Measurements from ENCODE around the gene RNF5. TPM values are rescaled to one million over a fixed set of nuclear protein-coding genes. Genes with fewer than 3 reads are reported as not detected.
"Not testable (repeated sequence)": the region's sequence is repeated elsewhere in the genome, so short reads cannot be mapped to it uniquely, and the experiment has no call there.

The RNF5 gene
- total RNA-seq, 1 experiment from 2014 or later: 111 TPM

DNA sequence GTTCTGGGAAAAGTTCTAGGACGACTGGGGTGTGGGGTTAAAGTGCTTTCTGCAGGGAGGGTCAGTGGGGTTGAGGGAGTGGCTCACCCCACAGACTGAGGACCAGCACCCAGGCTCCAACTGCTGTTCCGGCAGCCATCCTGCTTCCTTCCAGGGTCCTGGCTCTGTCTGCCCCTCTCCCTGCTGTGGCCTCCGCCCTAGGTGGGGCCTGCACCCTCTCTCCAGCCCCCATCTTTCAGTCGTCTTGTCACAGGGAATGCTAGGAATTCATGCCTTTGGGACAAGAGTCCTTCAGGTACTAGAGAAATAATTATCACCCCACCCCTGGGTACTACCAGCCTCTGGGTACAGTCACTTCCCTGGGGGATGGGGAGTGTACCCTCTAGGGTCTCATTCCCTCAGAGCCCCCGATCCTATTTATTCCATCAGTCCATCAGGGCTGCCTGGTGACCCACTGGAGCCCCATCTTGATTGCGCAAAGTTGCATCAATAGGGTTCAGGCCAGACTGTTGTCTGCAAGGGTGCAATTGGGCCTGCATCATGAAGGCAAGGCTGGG lies 6.0 kb downstream of the RNF5 start, which contains the start of gene AGER:
TSS of gene AGER (minus strand) at position 170 of the 557 bp plus-strand sequence. CDS start at position 139, 31 bp downstream.
- in situ Hi-C loops (cut with HindIII; ENCODE audit: low pct_unique_long_range_greater_than_20kb, low sequenced_read_pairs): no loop called here
- DNase-seq (ENCODE audit: low read depth): no peak

DNA sequence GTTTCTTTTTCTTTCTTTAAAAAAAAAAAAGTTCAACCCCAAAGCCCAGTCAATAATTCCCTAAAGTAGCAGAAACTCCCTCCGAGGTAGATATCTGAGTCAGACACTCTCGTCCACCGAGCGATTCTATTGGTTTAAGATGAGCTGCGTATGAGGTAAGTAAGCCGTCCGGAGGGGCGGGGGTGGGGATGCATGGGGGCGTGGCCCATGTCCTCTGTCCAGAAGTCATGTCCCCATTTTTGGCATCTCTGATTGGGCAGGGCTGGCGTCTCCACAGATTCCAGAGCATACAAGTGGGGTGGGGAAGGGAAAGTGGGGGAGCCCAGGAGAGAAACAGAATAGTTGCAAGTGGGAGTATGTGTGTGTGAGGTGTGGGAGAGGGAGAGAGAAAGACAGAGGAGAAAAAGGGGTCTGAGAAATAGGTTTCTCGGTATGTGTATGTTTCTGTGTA lies 7.5 kb downstream of the RNF5 start:
- DNase-seq (ENCODE audit: low read depth): peak; percentile 82
- in situ Hi-C loops (cut with HindIII; ENCODE audit: low pct_unique_long_range_greater_than_20kb, low sequenced_read_pairs): not testable (repeated sequence)

DNA sequence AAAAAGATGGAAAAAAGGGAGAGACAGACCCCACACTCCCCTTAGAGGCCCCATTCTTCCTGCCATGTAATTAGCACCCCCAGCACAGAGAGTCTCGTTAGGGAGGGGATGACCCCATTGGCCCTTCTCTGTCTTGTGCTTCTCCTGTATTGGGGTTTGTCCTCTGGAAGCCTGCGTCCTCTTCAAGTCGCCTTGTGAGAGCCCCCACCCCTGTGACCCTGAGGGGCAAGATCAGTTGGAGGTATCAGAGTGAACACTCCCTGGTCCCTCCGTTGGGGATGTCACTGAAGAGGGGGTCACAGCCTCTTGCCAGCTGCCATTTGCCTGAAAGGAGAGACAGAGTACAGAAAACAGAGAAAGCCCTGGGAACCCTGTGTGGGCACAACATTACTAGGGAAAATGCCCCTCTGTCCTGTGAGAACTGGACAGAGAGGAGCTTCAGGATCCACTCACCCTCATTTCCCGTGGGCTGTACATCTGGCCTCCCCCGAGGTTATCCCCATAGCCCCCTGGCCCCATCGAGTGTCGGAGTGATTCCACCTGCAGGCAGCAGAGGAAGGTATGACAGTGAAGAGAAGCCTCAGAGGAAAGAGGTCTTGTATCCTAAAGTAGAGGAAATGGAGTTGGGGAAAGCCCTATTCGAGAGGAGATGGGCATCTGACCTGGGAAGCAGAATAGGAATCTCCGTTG lies 8.1 kb downstream of the RNF5 start:
- in situ Hi-C loops (cut with HindIII; ENCODE audit: low pct_unique_long_range_greater_than_20kb, low sequenced_read_pairs): not testable (repeated sequence)

DNA sequence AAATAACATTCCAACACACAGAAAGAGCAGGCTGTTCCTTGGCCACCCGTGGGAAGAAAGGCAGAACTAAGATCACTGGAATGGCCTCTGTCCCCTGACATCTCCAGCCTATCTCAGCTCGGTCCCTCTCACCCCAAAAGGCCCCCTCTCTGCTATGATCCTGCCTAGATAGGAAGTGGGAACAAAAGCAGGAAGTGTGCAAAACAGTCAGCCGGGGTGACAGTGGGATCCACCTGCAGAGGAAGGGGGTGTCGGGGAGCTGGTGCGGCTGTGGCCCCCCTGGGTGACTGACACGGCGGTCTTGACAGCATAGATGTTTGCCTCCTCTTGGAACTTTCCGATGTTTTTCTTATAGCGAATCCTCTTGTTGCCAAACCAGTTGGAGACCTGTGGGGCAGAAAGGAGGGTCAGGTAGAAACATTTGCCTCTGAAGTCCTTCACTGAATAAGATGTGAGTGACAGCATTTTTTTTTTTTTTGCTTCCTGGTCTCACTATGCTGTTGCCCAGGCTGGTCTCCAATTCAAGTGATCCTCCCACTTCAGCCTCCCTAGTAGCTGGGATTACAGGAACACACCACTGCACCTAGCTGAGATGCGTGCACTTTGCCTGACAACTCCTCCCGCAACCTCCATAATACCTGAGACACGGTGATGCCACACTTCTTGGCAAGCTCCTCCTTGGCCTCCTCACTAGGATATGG lies 9.0 kb downstream of the RNF5 start:
- in situ Hi-C loops (cut with HindIII; ENCODE audit: low pct_unique_long_range_greater_than_20kb, low sequenced_read_pairs): no loop called here
- DNase-seq (ENCODE audit: low read depth): no peak

More for the DNA sequence above, 8.1 kb downstream of the RNF5 start:
- not testable (repeated sequence) for DNase-seq (ENCODE audit: low read depth)

DNA sequence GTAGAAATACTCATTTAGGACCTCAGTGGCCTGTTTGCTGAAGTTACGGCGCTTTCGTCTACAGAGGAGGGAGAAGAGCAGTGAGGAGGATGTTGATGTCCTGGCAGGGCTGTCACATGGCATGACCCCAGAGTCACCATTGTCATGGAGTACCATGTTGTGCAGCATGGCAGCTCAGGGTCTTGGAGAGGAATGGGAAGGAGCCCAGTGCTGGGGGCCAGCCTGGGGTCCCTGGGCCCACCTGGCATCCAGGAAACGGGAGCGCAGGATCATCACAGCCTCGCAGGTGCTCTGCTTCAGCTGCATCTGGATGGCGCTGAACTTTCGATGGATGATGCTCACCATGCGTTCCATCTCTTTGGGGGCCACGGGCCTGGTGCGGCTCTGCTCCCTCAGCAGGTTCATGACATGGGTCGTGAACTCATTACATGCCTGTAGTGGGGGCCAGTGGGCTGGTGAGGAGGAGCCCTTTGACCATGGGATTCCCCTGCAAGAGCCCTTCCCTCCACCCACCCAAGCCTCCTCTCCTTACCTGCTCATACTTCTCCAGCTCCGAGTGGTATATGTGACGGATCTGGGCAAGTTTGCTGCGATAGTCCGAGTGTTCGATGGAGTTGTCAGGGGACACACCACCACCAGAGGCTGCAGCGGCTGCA lies 9.6 kb downstream of the RNF5 start:
- in situ Hi-C loops (cut with HindIII; ENCODE audit: low pct_unique_long_range_greater_than_20kb, low sequenced_read_pairs); DNase-seq (ENCODE audit: low read depth): not testable (repeated sequence)

DNA sequence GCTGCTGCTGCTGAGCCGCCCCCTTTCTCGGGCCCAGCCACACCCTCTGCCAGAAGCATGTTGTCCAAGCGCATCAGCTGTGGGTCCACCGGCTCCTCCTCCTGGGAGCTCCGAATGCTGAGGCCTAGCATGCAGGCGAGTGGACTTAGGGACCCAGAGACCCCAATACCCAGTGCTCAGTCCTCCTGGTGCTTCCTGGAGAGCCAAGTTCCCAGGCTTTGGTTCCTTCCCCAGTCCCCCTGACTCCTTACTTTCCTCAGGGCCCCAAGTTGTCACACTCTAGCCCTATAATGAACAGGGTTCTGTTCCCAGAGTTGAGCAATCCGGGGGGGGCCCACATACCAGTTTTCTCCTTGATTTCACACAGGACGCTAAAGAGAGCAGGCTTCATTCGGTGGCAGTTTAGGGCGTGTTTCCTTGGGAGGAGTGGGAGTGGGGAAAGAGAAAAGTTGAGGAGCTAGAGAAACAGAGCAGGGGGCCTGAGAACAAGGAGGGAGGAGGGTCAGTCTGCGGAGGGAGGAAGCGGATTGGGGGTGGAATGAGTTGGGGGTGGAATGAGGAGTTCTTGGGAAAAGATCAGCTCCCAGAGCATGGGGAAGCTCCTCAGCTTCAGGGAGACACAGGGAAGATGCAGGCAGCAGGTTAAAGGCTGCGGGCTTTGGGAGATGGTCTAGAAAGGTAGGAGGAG lies 10.3 kb downstream of the RNF5 start:
- DNase-seq (ENCODE audit: low read depth): no peak
- in situ Hi-C loops (cut with HindIII; ENCODE audit: low pct_unique_long_range_greater_than_20kb, low sequenced_read_pairs): no loop called here

DNA sequence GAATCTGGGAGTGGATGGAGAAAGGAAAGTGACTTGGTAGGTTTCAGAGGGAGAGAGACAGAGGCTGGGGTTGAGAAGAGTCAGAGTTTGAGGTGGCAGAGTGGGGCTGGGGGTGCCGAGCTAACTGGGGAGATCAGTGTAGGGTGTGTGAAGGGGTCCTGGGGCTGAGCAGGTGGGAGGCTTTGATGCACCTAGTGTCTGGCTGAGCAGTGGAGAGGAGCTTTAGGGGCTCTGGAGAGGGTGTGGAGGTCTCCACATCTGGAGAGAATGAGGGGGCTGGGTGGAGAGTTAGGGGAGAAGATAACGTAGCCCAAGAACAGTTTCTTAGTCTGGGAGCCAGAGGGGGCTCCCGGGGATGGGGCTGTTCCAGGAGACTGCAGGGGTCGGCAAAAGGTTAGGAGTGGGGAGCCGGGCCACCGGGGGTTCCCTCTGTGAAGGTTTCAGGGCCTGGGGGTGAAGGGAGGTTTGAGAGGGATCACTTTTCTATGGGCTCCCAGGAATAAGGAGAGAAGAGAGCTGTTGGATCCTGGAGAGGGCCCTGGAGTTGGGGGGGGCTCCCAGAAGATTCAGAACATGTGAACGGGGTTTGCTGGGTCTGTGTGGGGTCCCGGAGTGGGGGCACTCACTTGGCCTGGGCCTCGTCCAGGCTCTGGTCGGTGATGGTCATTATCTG lies 11.0 kb downstream of the RNF5 start:
- in situ Hi-C loops (cut with HindIII; ENCODE audit: low pct_unique_long_range_greater_than_20kb, low sequenced_read_pairs): no loop called here

DNA sequence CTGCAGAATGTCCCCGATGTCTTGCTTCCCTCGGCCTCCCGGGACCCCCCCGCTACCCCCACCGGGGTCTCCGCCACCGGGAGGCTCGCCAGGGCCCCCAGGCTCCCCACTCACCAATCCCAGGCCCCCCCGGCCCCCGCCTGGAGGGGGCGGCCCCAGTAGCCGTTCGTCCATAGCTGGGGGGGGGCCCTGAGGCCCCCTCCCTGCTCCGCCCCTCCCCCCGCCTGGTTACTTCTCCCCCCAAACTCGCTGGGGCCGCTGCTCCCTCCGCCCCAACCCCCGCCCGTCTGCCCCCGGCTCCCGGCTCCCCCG lies 11.5 kb downstream of the RNF5 start:
- in situ Hi-C loops (cut with HindIII; ENCODE audit: low pct_unique_long_range_greater_than_20kb, low sequenced_read_pairs): no loop called here
- no peak for DNase-seq (ENCODE audit: low read depth)

More for the DNA sequence above, 11.0 kb downstream of the RNF5 start:
- no peak for DNase-seq (ENCODE audit: low read depth)

DNA sequence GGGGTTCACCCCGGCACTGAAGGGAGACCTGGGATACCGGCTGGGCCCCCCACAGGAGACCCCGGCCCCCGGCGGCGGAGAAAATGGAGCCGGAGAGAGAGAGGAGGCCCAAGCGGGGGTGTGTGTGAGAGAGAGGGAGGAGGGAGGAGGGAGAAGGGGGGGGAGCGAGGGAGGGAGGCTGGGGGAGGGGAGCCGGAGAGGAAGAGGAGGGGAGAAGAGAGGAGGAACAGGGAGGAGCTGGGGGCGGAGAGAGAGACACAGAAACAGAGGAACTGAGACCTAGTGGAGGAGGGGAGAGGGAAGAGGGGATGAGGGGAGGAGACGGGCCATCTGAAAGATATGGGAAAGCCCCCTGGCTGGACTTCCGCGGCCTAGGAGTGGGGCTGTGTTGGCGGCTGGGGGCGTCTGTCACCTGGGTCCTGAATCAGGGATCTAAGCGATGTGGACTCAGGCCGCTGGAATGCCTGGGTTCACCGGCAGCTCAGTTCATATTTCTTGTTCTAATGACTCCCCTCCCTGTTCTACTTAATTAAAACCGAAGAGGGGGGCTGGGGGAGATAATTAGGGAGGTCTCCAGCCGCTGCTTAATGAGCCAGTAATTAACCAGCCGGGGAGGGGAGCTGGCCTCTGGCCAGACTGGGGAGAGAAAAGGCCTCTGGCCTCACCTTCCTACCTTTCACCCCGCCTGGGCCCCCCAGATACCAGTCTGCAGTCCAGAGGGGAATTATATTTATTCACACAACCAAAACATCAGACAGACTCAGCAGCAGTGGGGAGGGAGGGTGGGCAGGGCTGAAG lies 12.0 kb downstream of the RNF5 start, which contains the start of gene PBX2:
TSS of gene PBX2 (minus strand) at position 149 of the 798 bp plus-strand sequence. CDS start 287 bp downstream, outside the sequence.
- in situ Hi-C loops (cut with HindIII; ENCODE audit: low pct_unique_long_range_greater_than_20kb, low sequenced_read_pairs): no loop called here
- peak; percentile 89 for DNase-seq (ENCODE audit: low read depth)

DNA sequence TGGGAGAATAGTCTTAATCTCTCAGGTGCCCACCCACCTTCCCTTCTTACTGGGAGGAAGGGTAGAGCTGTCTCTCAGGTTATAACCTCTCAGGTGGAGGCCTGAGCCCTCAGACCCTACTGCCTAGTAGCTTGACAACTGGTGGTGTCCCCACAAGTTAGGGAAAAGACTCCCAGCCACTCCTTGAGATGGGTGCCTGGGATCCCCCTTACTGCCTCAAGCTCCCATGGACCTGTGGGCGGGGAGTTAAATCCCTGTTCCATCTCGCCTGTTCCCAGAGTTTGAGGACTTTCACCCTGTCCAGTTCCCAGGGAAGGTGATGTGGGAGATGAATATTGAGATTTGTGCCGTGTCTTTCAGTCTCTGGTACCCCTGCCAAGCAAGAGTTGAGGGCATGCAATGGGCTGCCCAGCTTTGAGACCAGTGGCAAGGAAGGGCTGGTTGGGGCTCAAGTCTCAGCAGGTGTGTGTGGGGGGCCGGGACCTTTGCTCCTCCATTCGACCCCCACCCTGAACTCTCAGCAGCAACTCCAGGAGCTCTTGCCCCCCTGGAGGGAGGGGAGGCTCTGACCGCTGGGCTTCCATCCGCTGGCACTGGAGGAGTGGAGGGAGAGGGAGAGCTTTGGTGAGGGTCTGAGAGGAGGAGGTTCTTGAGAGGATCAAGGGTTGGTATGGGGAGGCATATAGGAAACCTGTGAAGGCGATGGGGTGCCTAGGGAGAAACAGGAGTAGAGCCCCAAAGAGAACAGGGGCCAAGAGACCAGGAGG lies 12.9 kb downstream of the RNF5 start:
- no peak for DNase-seq (ENCODE audit: low read depth)
- in situ Hi-C loops (cut with HindIII; ENCODE audit: low pct_unique_long_range_greater_than_20kb, low sequenced_read_pairs): no loop called here

DNA sequence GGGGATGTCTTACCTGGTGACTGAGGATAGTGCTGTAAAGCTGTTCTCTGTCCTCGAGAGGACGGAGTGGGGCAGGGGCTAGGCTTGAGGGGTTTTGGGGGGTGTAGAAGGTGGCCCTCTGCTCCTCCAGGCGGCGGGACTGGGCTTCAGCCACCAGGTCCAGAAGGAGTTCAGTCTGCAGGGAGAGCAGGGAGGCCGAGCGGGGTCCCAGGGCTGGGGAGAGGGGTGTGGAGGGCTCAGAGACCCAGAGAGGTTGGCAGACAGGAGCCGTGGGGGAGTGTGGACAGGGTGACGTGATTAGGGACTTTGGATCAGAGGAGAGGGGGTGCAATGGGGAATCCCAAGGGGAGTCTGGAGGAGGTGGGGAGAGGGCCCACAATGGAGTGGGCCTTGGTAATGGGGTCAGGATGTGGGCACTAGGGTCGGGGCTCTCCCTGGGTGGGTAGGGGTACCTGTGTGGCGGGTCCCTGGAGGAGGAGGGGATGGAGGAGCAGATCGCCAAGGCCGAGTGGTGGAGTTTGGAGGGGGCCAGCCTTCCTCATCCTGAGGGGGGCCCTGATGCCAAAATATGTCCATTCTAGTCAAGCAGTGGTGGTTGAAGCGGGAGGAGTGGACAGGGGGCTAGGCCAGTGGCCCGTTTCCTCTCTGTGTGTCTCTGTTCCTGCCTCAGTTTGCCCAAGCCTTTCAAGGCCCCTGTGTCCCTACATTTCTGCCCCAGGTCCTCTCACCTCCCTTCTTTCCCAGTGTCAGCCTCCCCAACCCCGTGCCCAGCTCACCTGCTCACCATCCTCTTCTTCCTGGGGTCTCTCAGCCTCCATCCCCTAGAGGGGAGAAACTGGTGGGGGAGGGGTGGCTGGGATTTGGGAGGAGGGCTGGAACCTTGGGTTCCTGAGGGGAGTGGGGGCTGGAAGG lies 13.7 kb downstream of the RNF5 start:
- in situ Hi-C loops (cut with HindIII; ENCODE audit: low pct_unique_long_range_greater_than_20kb, low sequenced_read_pairs): no loop called here
- no peak for DNase-seq (ENCODE audit: low read depth)

DNA sequence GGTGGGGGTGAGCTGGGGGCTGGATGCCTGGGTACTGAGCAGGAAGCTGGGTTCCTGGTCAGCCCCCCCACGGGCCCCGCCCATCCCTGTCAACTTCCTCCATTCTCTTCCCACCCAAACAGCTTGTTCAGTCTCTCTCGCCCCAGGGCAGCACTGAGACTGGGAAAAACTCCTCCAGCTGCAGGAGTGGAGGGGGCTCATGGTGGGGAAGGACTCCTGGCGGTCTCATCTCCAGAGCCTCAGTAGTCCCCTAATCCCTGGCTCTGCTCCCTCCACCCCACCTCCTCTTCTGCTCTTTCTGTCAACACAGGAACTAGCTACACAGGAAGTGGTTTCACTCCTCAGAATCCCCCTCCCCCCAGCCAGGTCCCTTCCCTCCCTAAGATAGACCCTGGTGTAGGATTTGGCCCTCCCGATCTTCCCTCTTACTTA lies 14.4 kb downstream of the RNF5 start, which contains the start of gene GPSM3:
TSS of gene GPSM3 (minus strand) at position 36 of the 432 bp plus-strand sequence. CDS start 130 bp downstream, outside the sequence.
- in situ Hi-C loops (cut with HindIII; ENCODE audit: low pct_unique_long_range_greater_than_20kb, low sequenced_read_pairs): no loop called here
- DNase-seq (ENCODE audit: low read depth): no peak

DNA sequence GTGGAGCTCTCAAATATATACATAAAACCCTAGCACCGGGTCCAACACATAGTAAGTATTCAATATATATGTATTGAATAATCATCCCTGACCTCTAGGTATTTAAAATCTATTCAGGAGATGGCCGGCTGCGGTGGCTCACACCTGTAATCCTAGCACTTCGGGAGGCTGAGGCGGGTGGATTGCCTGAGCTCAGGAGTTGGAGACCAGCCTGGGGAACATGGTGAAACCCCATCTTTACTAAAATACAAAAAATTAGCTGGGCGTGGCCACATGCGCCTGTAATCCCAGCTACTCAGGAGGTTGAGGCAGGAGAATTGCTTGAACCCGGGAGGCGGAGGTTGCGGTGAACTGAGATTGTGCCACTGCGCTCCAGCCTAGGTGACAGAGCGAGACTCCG lies 14.9 kb downstream of the RNF5 start:
- in situ Hi-C loops (cut with HindIII; ENCODE audit: low pct_unique_long_range_greater_than_20kb, low sequenced_read_pairs); DNase-seq (ENCODE audit: low read depth): not testable (repeated sequence)

DNA sequence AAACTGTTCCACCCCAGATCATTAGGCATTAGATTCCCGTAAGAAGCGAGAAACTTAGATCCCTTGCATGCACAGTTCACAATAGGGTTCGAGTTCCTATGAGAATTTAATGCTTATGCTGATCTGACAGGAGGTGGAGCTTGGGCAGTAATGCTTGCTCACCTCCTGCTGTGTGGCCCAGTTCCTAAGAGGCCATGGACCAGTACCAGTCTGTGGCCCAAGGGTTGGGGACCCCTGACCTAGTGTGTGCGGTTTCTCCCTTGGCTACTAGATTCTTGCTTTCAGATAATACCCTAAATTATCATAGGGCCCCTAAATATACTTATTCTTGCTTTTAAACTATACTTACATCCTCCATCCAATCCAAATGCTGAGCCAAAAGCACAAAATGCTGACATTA lies 16.2 kb downstream of the RNF5 start:
- no peak for DNase-seq (ENCODE audit: low read depth)
- in situ Hi-C loops (cut with HindIII; ENCODE audit: low pct_unique_long_range_greater_than_20kb, low sequenced_read_pairs): no loop called here
